Ovary (tissue), 9 donors: Measurements from ENCODE around the gene TAP2. TPM values are rescaled to one million over a fixed set of nuclear protein-coding genes. Genes with fewer than 3 reads are reported as not detected.

Experiments
- DNase-seq, 5 donors: peaks; one replicate each; pipeline ENCODE4 v3.0.0-alpha.2; 2019 to 2020
- H3K27ac ChIP-seq, 2 donors: fragments of 200-600 bp; one replicate each; pipeline versions ENCODE4 v1.5.1 to v1.8.0; 2019 to 2022
- H3K27me3 ChIP-seq: fragments of 200-600 bp; one replicate; pipeline ENCODE4 v1.8.0; 2022
- H3K36me3 ChIP-seq: fragments of 200-600 bp; sonication (generic); one replicate; pipeline ENCODE4 v1.5.1; 2019
- H3K4me1 ChIP-seq: one replicate; pipeline ENCODE4 v1.8.1; 2013; ENCODE audit warnings: mild to moderate bottlenecking, moderate library complexity; ENCODE audit not compliant: insufficient read depth
- H3K4me3 ChIP-seq: fragments of 200-600 bp; sonication (generic); one replicate; pipeline ENCODE4 v1.5.1; 2017
- H3K9me3 ChIP-seq, 2 donors: fragments of 200-600 bp in 1 of 2; sonication (generic) in 1 of 2; one replicate each; pipeline versions ENCODE4 v1.5.1 to v1.8.1; 2013 to 2019; ENCODE audit warnings: mild to moderate bottlenecking in 1 of 2, moderate library complexity in 1 of 2
- EP300 ChIP-seq: sonication (generic); formaldehyde crosslinking; IDR thresholded peaks from one replicate; pipeline ENCODE4 v1.6.1; 2017; ENCODE audit warnings: antibody characterized with exemption
- POLR2A ChIP-seq: fragments of 450-650 bp; IDR thresholded peaks from one replicate; pipeline ENCODE4 v1.6.1; 2017; ENCODE audit warnings: antibody characterized with exemption, mild to moderate bottlenecking, moderate library complexity
- WGBS, 3 donors: extraction: QIAGEN DNeasy Blood & Tissue Kit in 1 of 3; methylation state at CpG; one replicate each; pipeline versions ENCODE4 v1.1.5 to v1.1.7; 2013 to 2017; 5-methylcytosine and 5-hydroxymethylcytosine counted together
- intact Hi-C, 4 donors: fragments of 100-400 bp; cut with DNase I; formaldehyde crosslinking; loops; one replicate each; pipeline versions ENCODE4 v1.11.0 to v1.15.1; 2022 to 2023
- polyA plus RNA-seq, 2 donors: library from polyadenylated mRNA; stranded (reverse); fragments of 200-250 nt in 1 of 2; fragments of 350-450 nt in 1 of 2; fragmentation: Illumina TruSeq in 1 of 2; extraction: RNeasy Lipid Tissue Mini Kit (QIAGEN cat#74804) in 1 of 2; gene quantifications; one replicate each; pipeline ENCODE4 v1.2.3, GENCODE V29; 2013 to 2014
- total RNA-seq, 7 donors: library from RNA; depleted of rRNA in 2 of 7; stranded (reverse); fragments of >200 nt in 2 of 7; fragmentation: NEBNext Ultra II Directional in 3 of 7; extraction: Animal tissue kit (Norgen Biotek cat#: 25700) in 3 of 7; gene quantifications; one replicate each; pipeline versions ENCODE4 v1.1.0 to v1.2.4, GENCODE V29; 2016 to 2023
- TF ChIP-seq, protein P1 (sequence below), 3 donors: fragments of 450-650 bp in 2 of 3; fragments of 200-600 bp in 1 of 3; IDR thresholded peaks; one replicate each; pipeline versions ENCODE4 v1.5.1 to v1.8.0; 2016 to 2022; ENCODE audit warnings: antibody characterized with exemption in 3 of 3, mild to moderate bottlenecking in 1 of 3
- donor health status: DM: no; HTN: no; CAD: no; lungs with moderate emphysema.
- donor health status: DM: no; HTN: no; CAD: no.
- donor health status: Bipolar disorder and iron deficiency.
- donor health status: DM: yes; HTN: yes; CAD: no.
- donor health status: DM: no; HTN: no; CAD: no.
- donor health status: DM: yes; HTN: yes; CAD: no.

The TAP2 gene
- total and polyA plus RNA-seq, 9 donors, result 8.9 to 23.8 (median 17.9) TPM

DNA sequence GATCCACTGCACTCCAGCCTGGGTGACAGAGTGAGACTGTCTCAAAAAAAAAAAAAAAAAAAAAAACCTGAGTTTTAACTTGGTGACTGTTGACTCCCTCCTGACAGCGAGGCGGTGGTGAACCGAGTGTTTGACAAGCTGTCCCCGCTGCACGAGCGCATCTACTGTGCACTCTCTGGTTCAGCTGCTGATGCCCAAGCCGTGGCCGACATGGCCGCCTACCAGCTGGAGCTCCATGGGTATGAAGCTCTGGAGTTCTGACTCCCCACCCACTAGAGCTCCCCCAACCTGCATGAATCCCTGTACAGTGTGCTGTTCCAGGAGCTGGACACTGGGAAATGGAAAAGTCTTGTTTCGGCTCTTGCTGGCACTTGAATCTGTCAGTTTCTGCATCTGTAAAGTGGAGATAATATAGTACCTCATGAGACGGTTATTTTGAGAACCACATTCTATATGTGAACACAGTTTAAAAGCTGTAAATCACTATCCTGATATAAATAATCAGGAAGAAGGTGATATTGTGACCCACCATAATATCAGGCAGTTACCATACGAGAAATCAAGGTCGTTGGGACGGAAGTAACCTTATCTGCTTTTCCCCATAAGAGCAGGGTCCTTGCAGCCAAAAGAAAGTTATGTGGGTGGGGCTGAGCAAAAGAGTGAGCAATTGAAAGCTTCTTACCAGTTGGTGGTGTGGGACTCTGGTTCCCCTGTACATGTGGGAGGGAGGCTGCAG, 18.8 kb upstream of the TAP2 start:
- TF ChIP-seq, protein P1, sequence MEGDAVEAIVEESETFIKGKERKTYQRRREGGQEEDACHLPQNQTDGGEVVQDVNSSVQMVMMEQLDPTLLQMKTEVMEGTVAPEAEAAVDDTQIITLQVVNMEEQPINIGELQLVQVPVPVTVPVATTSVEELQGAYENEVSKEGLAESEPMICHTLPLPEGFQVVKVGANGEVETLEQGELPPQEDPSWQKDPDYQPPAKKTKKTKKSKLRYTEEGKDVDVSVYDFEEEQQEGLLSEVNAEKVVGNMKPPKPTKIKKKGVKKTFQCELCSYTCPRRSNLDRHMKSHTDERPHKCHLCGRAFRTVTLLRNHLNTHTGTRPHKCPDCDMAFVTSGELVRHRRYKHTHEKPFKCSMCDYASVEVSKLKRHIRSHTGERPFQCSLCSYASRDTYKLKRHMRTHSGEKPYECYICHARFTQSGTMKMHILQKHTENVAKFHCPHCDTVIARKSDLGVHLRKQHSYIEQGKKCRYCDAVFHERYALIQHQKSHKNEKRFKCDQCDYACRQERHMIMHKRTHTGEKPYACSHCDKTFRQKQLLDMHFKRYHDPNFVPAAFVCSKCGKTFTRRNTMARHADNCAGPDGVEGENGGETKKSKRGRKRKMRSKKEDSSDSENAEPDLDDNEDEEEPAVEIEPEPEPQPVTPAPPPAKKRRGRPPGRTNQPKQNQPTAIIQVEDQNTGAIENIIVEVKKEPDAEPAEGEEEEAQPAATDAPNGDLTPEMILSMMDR (IDR thresholded peaks at IDR 0.05), result no peak
- TF ChIP-seq POLR2A (no peak), EP300 (no peak)
- no peaks in the 10 kb centered on the region for H3K36me3 ChIP-seq

DNA sequence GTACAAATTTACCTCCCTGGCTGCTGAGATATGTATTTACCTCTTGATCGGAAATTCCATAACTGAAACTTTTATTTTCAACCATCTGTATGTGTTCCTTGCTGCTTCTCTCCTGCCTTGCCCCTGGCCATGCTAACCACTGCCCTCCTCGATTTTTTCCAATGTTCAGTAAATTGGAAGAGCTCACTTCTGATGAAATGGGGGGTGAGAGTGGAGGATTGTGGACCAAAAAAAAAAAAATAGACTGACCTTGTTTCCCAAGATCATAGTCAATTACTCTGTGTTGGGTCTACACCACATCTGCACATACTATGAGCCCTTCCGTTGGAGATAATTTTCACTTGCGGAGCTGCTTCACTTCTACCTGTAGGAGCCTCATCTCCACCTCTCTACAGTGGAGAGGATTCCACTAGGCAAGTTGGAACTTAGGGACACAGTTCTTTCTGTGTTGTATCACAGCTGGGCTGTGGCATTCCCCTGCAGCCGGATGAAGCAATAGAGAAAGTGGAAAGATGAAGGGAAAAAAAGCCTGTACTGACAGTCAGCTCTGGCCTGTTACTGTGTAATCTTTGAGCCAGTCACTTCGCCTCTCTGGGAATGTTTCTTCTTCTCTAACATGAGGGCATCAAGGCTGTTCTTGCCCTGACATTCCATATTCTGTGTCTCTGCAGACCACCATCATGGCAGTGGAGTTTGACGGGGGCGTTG, 17.1 kb upstream of the TAP2 start:
- Histone ChIP-seq H3K4me1 (peaks cover 10% of the 10 kb centered on the region), H3K9me3 (no peaks in the 10 kb centered on the region), H3K36me3 (no peaks in the 10 kb centered on the region), H3K4me3 (no peak overlapping the region), H3K27ac (peak overlapping the region in 1 of 2 donors; percentile 98), H3K27me3 (no peaks in the 10 kb centered on the region)
- DNase-seq, result no peak
- WGBS, 3 donors, result 82 to 84% (median 83%) methylated on average over 8 of the region's 8 CpGs
- intact Hi-C loops, result no loop called here
- TF ChIP-seq EP300, result no peak
- TF ChIP-seq, protein P1 (IDR thresholded peaks at IDR 0.05), result no peak
- TF ChIP-seq POLR2A, result no peak

More for the DNA sequence above, 18.8 kb upstream of the TAP2 start:
- no peak overlapping the region for H3K4me3 ChIP-seq
- H3K9me3 ChIP-seq, result no peaks in the 10 kb centered on the region
- H3K4me1 ChIP-seq, result peaks cover 8% of the 10 kb centered on the region
- DNase-seq, result no peak
- intact Hi-C loops, result no loop called here
- 78 to 91% (median 86%) methylated on average over 14 of the region's 14 CpGs for WGBS, 3 donors
- H3K27me3 ChIP-seq, result no peaks in the 10 kb centered on the region
- no peak overlapping the region for H3K27ac ChIP-seq

DNA sequence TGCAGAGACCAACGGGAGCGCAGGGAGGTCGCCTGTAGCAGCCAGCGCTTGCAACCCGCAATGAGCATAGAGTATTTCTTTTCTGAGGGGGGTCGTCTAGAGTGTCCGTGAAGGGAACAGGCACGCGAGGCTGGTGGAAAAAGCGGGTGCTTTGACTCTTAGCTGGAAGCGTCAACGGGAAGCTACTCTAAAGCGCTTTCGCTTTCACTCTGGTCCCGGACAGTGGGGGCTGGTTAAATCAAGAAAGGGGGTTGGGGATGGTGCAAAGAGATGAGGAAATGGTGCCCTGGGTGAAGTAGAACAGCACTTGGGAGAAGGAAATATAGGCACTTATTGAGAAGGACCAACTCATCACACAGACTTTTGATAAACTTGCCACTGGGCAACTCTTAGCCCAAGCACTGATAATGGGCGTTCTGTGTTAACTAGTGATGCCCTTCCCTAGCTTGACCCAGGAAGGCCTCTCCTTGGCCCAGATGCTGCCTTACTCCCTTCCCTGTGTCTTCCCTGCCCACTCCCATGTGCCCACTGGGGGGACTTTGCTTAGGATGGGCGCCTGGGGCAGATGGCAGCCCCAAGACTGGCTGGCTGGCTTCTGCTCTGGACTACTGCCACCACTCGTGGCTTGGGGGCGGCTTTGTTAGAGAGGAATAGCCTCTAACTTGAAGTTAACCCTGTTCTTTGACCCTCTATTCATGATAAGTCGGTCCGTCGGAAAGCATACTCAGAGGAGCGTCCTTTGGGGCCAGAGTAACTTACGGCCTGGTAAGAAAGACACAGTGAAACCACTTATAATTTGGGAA, 16.0 kb upstream of the TAP2 start:
- no peaks in the 10 kb centered on the region for H3K9me3 ChIP-seq
- H3K27ac ChIP-seq, result peak overlapping the region; percentile 98
- H3K27me3 ChIP-seq, result no peaks in the 10 kb centered on the region
- H3K4me3 ChIP-seq, result peak overlapping the region; percentile 94
- peak in 4 of 5 donors; percentile 44 to 57 (median 50) for DNase-seq
- H3K36me3 ChIP-seq, result no peaks in the 10 kb centered on the region
- WGBS, 3 donors, result 12 to 14% (median 13%) methylated on average over 23 to 24 of the region's 24 CpGs
- intact Hi-C loops, result no loop called here
- H3K4me1 ChIP-seq, result peaks cover 10% of the 10 kb centered on the region
- TF ChIP-seq POLR2A, result no peak
- TF ChIP-seq, protein P1 (IDR thresholded peaks at IDR 0.05), result no peak
- TF ChIP-seq EP300, result no peak

DNA sequence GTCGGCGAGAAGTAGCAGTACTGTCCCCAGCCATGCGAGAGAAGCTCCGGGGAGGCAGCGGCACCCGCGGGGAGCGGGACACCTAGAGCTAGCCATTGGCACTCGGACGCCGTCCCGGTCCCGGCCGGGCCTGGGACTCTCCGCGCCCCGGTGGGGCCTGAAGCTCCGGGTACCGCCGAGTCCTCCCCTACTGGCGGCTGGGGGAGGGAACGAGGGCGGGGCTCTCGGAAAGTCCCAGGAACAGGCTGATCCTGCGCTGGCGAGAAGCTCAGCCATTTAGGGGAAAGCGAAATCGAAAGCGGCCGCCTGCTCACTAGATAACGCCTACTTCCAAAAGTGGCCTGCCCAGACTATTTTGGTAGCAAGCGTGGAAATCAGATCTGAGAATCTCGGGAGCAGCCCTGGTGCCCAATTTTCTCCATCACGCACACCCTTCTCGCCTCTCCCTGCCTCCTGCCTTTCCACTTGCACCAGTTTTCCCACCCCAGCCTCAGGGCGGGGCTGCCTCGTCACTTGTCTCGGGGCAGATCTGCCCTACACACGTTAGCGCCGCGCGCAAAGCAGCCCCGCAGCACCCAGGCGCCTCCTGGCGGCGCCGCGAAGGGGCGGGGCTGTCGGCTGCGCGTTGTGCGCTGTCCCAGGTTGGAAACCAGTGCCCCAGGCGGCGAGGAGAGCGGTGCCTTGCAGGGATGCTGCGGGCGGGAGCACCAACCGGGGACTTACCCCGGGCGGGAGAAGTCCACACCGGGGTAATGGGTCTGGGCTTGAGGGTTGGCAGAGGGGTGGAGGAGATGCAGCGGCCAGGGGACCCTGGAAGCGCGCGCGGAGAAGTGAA, 15.2 kb upstream of the TAP2 start, which contains the start of the genes PSMB9 and TAP1:
Gene PSMB9, plus strand, starts transcription at position 652 of the 835 bp plus-strand sequence. Its CDS starts 38 bp downstream, at position 690.
Gene TAP1, minus strand, starts transcription at position 164 of the 835 bp plus-strand sequence. Its CDS starts 68 bp downstream, at position 96.
- DNase-seq, result peak; percentile 91 to 96 (median 93)
- Histone ChIP-seq H3K4me1 (peaks cover 10% of the 10 kb centered on the region), H3K9me3 (no peaks in the 10 kb centered on the region), H3K27me3 (no peaks in the 10 kb centered on the region), H3K27ac (peak within 1 kb of the TSS; percentile 98), H3K4me3 (peak within 1 kb of the TSS; percentile 94), H3K36me3 (no peaks in the 10 kb centered on the region)
- intact Hi-C loops, result loop anchor here in 1 of 4 donors (2.0 kb wide), 1 partner anchor 15 kb away; the partner anchor contains the start of gene TAP2
- TF ChIP-seq EP300 (peak; percentile 87), POLR2A (peak; percentile 92)
- TF ChIP-seq, protein P1 (IDR thresholded peaks at IDR 0.05), result peak; percentile 75 to 93 (median 91)
- 0% methylated on average over 45 to 68 of the region's 68 CpGs for WGBS, 3 donors
